SKM-1 treated with dmso at 0.1 percent for 144 hours (cell line): ENCODE results near the gene FDX2.
A peak's percentile ranks its signal among the peaks of the same experiment; 100 is the strongest.
"Not testable (repeated sequence)": the region's sequence is repeated elsewhere in the genome, so short reads cannot be mapped to it uniquely, and the experiment has no call there.

Experiments used
- DNase-seq: peaks from one replicate; lab custom pipeline; 2025; ENCODE audit not compliant: unreplicated experiment; lab: John Stamatoyannopoulos, UW

FDX2 gene

GRCh38 chr19:10315335-10316214 lies at the start of gene FDX2:
FDX2 (minus strand) TSS chr19:10316015; CDS start chr19:10315996, 19 bp downstream.
- DNase-seq: peak; percentile 49

GRCh38 chr19:10365518-10365917 lies 49.7 kb upstream of the FDX2 start:
- DNase-seq: no peak

- no peak for DNase-seq
These were observed 48.8 kb upstream of the FDX2 start for GRCh38 chr19:10364644-10365043.

- DNase-seq: no peak
These were observed 48.0 kb upstream of the FDX2 start for GRCh38 chr19:10363789-10364281.

- DNase-seq: no peak
These were observed 46.4 kb upstream of the FDX2 start for GRCh38 chr19:10362259-10362658.

GRCh38 chr19:10361569-10362011 lies 45.8 kb upstream of the FDX2 start:
- DNase-seq: no peak

GRCh38 chr19:10356431-10356830 lies 40.6 kb upstream of the FDX2 start:
- no peak for DNase-seq

GRCh38 chr19:10353793-10354391 lies 38.1 kb upstream of the FDX2 start:
- DNase-seq: no peak

GRCh38 chr19:10352764-10353671 lies 37.2 kb upstream of the FDX2 start:
- no peak for DNase-seq

GRCh38 chr19:10346509-10346908 lies 30.7 kb upstream of the FDX2 start:
- DNase-seq: peak; percentile 87

GRCh38 chr19:10344780-10345179 lies 29.0 kb upstream of the FDX2 start:
- no peak for DNase-seq

GRCh38 chr19:10343495-10343894 lies 27.7 kb upstream of the FDX2 start:
- DNase-seq: no peak

GRCh38 chr19:10339977-10340376 lies 24.2 kb upstream of the FDX2 start:
- no peak for DNase-seq

GRCh38 chr19:10339380-10339960 lies 23.7 kb upstream of the FDX2 start, which contains the start of gene ICAM3:
ICAM3 (minus strand) TSS chr19:10339624; CDS start chr19:10339614, 10 bp downstream.
- peak; percentile 43 for DNase-seq

GRCh38 chr19:10338940-10339339 lies 23.1 kb upstream of the FDX2 start:
- no peak for DNase-seq

- DNase-seq: not testable (repeated sequence)
These were observed 20.9 kb upstream of the FDX2 start for GRCh38 chr19:10336725-10337124.

- no peak for DNase-seq
These were observed 19.7 kb upstream of the FDX2 start for GRCh38 chr19:10335352-10335985.

- DNase-seq: peak; percentile 28
These were observed 19.0 kb upstream of the FDX2 start for GRCh38 chr19:10334588-10335351.
